Stomach (tissue), 9 donors: Measurements from ENCODE around the gene TGFB3. TPM values are rescaled to one million over a fixed set of nuclear protein-coding genes. Genes with fewer than 3 reads are reported as not detected.

Experiments
- DNase-seq, 2 donors: peaks; one replicate each; pipeline versions ENCODE4 v3.0.0 to v3.0.0-alpha.2; 2013 to 2019
- H3K27ac ChIP-seq, 5 donors: fragments of 200-600 bp in 4 of 5; sonication (generic) in 4 of 5; one replicate each; pipeline ENCODE4 v1.5.1; 2013 to 2019; ENCODE audit warnings: mild to moderate bottlenecking in 1 of 5, moderate library complexity in 1 of 5
- H3K27me3 ChIP-seq, 3 donors: fragments of 200-600 bp; sonication (generic); one replicate each; pipeline ENCODE4 v1.5.1; 2017 to 2019; ENCODE audit warnings: mixed run types in 1 of 3
- H3K36me3 ChIP-seq, 4 donors: fragments of 200-600 bp; sonication (generic); 1 replicate in 3 of 4; 2 replicates in 1 of 4; pipeline ENCODE4 v1.5.1; 2016 to 2019
- H3K4me1 ChIP-seq, 4 donors: fragments of 200-600 bp; sonication (generic); one replicate each; pipeline ENCODE4 v1.5.1; 2016 to 2019
- H3K4me3 ChIP-seq, 4 donors: fragments of 200-600 bp; sonication (generic) in 3 of 4; one replicate each; pipeline ENCODE4 v1.5.1; 2016 to 2019; ENCODE audit warnings: mild to moderate bottlenecking in 1 of 4
- H3K9me3 ChIP-seq, 4 donors: fragments of 200-600 bp; sonication (generic); one replicate each; pipeline ENCODE4 v1.5.1; 2016 to 2019
- EP300 ChIP-seq: sonication (generic); formaldehyde crosslinking; IDR thresholded peaks from one replicate; pipeline ENCODE4 v1.6.1; 2017; ENCODE audit warnings: antibody characterized with exemption
- POLR2A ChIP-seq, 4 donors: fragments of 450-650 bp; IDR thresholded peaks; one replicate each; pipeline ENCODE4 v1.6.1; 2016; ENCODE audit warnings: antibody characterized with exemption in 4 of 4, control low read depth in 2 of 4, mild to moderate bottlenecking in 1 of 4, moderate library complexity in 1 of 4
- POLR2AphosphoS5 ChIP-seq, 3 donors: sonication (generic); formaldehyde crosslinking; IDR thresholded peaks; one replicate each; pipeline ENCODE4 v1.6.1; 2016; ENCODE audit warnings: antibody characterized with exemption in 3 of 3
- WGBS, 5 donors: extraction: QIAGEN DNeasy Blood & Tissue Kit in 3 of 5; methylation state at CpG; one replicate each; pipeline versions ENCODE4 v1.1.5 to v1.1.7; 2013 to 2018; 5-methylcytosine and 5-hydroxymethylcytosine counted together
- intact Hi-C: fragments of 100-400 bp; cut with DNase I; formaldehyde crosslinking; loops from one replicate; pipeline ENCODE4 v1.15.1; 2023; ENCODE audit warnings: low total_unique reads
- polyA plus RNA-seq, 3 donors: library from polyadenylated mRNA; stranded (reverse); fragments of 200-250 nt; gene quantifications; one replicate each; pipeline ENCODE4 v1.2.3, GENCODE V29; 2013
- total RNA-seq, 5 donors: library from RNA; depleted of rRNA; stranded (reverse); fragments of >200 nt; gene quantifications; one replicate each; pipeline versions ENCODE4 v1.1.0 to v1.2.3, GENCODE V29; 2014 to 2016
- TF ChIP-seq, protein P1 (sequence below), 7 experiments: fragments of 450-650 bp in 4 of 7; fragments of 200-600 bp in 3 of 7; sonication (generic) in 3 of 7; IDR thresholded peaks; one replicate each; pipeline ENCODE4 v1.5.1; 2016 to 2019; ENCODE audit warnings: antibody characterized with exemption in 7 of 7, control low read depth in 2 of 7, mild to moderate bottlenecking in 1 of 7
- donor health status: healthy with polysubstance abuse.
- donor health status: Bipolar disorder and iron deficiency.
- donor health status: healthy.

TGFB3 gene
- total and polyA plus RNA-seq, 8 donors, result 2.0 to 24.6 (median 13.9) TPM; not detected in 1

DNA sequence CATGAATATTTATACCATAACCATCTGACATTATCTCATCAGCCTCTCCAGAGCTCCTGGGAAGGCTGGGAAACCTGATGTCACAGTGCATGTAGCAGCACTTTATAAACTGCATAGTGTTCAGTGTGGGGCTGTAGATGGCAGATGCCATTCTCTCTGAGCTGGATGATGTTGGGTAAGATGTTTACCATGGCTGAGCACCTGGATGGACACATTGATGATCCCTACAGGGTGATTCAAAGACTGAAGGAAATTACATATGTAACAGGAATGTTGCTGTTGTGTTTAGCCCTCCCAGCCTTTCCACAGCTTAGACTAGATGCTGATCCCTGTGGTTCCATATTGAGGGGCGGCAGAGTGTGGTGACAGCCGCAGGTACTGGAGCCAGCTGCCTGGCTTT, 41.2 kb upstream of the TGFB3 start:
- no peak for TF ChIP-seq EP300
- Histone ChIP-seq H3K27ac (no peak overlapping the region), H3K4me1 (no peaks in the 10 kb centered on the region), H3K36me3 (peaks cover 0 to 63% (median 54%) of the 10 kb centered on the region in 4 donors), H3K27me3 (no peaks in the 10 kb centered on the region), H3K9me3 (peaks cover 0 to 13% (median 6%) of the 10 kb centered on the region in 4 donors), H3K4me3 (no peak overlapping the region)
- WGBS, 5 donors, result 94 to 98% (median 97%) methylated on average over 2 of the region's 2 CpGs
- intact Hi-C loops, result no loop called here
- no peak for DNase-seq

DNA sequence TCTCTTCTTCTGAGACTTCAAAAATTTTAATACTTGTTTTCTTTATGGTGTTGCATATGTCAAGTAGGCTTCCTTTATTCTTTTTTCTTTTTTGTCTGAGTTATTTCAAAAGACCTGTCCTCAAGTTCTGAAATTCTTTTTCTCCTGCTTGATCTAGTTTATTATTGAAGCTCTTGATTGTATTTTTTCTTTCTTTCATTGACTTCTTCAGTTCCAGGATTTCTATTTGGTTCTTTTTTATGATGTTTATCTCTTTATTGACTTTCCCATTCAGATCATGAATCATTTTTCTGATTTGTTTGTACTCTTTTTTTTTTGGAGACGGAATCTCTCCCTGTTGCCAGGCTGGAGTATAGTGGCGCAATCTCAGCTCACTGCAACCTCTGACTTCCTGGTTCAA, 37.9 kb upstream of the TGFB3 start:
- WGBS, 5 donors, result 96 to 100% (median 98%) methylated on average over 2 of the region's 2 CpGs

DNA sequence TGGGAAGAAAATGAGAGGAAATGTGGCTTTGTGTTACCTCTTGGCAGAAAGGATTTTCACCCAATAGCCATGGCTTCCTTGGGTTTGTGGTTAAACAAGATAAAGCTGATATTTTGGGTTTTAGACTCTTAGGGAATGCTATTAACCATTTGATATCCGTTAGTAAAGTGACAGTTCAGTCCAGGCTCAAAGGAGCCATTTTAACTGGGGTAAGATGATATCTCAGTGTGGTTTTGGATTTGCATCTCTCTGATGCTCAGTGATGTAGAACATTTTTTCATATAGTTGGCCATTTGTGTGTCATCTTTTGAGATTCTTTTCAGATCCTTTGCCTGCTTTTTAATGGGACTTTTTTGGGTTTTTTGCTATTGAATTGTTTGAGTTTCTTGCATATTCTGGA, 33.9 kb upstream of the TGFB3 start:
- Histone ChIP-seq H3K27ac (no peak overlapping the region), H3K27me3 (no peaks in the 10 kb centered on the region), H3K4me3 (no peak overlapping the region), H3K9me3 (peaks cover 0 to 13% (median 6%) of the 10 kb centered on the region in 4 donors), H3K4me1 (peaks cover 0 to 13% (median 6%) of the 10 kb centered on the region in 4 donors), H3K36me3 (peaks cover 0 to 57% (median 44%) of the 10 kb centered on the region in 4 donors)
- no peak for TF ChIP-seq EP300
- TF ChIP-seq, protein P1, sequence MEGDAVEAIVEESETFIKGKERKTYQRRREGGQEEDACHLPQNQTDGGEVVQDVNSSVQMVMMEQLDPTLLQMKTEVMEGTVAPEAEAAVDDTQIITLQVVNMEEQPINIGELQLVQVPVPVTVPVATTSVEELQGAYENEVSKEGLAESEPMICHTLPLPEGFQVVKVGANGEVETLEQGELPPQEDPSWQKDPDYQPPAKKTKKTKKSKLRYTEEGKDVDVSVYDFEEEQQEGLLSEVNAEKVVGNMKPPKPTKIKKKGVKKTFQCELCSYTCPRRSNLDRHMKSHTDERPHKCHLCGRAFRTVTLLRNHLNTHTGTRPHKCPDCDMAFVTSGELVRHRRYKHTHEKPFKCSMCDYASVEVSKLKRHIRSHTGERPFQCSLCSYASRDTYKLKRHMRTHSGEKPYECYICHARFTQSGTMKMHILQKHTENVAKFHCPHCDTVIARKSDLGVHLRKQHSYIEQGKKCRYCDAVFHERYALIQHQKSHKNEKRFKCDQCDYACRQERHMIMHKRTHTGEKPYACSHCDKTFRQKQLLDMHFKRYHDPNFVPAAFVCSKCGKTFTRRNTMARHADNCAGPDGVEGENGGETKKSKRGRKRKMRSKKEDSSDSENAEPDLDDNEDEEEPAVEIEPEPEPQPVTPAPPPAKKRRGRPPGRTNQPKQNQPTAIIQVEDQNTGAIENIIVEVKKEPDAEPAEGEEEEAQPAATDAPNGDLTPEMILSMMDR (IDR thresholded peaks at IDR 0.05), result no peak
- no peak for TF ChIP-seq POLR2AphosphoS5 (IDR thresholded peaks at IDR 0.05)
- no peak for TF ChIP-seq POLR2A (IDR thresholded peaks at IDR 0.05)
- 45 to 96% (median 77%) methylated on average over 1 of the region's 1 CpG for WGBS, 5 donors
- intact Hi-C loops, result no loop called here
- DNase-seq, result no peak

More for the DNA sequence above, 37.9 kb upstream of the TGFB3 start:
- H3K4me1 ChIP-seq, result no peaks in the 10 kb centered on the region
- intact Hi-C loops, result no loop called here
- no peak overlapping the region for H3K27ac ChIP-seq
- peaks cover 0 to 13% (median 6%) of the 10 kb centered on the region in 4 donors for H3K9me3 ChIP-seq
- TF ChIP-seq, protein P1 (IDR thresholded peaks at IDR 0.05), result no peak
- TF ChIP-seq EP300 (no peak), POLR2A (IDR thresholded peaks at IDR 0.05) (no peak), POLR2AphosphoS5 (IDR thresholded peaks at IDR 0.05) (no peak)
- no peak overlapping the region for H3K4me3 ChIP-seq
- H3K27me3 ChIP-seq, result no peaks in the 10 kb centered on the region
- H3K36me3 ChIP-seq, result peaks cover 0 to 62% (median 54%) of the 10 kb centered on the region in 4 donors
- no peak for DNase-seq

DNA sequence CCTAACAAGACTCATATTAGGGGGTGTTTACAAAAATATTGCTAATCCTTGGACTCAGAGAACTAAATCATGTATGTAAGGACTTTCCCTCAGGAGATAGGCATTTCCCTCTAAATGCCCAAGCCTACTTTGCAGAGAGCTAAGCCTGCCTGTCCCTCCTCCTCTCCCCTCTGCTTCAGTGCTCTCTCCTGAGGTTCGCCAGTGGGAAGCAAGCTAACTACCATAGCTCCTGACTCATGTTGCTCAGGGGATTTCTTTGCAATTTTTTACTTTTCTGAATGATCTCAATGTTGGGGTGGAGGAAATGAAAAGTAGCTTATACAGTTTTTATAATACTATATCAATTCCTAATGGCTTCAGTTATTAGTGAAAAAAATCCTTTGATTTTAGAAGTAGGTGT, 33.4 kb upstream of the TGFB3 start:
- H3K4me3 ChIP-seq, result no peak overlapping the region
- no peak for TF ChIP-seq EP300
- TF ChIP-seq, protein P1 (IDR thresholded peaks at IDR 0.05), result no peak
- TF ChIP-seq POLR2A (IDR thresholded peaks at IDR 0.05), result no peak
- no peak for TF ChIP-seq POLR2AphosphoS5 (IDR thresholded peaks at IDR 0.05)
- 88 to 100% (median 94%) methylated on average over 1 of the region's 1 CpG for WGBS, 5 donors
- H3K27me3 ChIP-seq, result no peaks in the 10 kb centered on the region
- peaks cover 0 to 13% (median 6%) of the 10 kb centered on the region in 4 donors for H3K9me3 ChIP-seq
- H3K36me3 ChIP-seq, result peaks cover 0 to 55% (median 41%) of the 10 kb centered on the region in 4 donors
- no peak overlapping the region for H3K27ac ChIP-seq
- H3K4me1 ChIP-seq, result peaks cover 0 to 13% (median 6%) of the 10 kb centered on the region in 4 donors
- intact Hi-C loops, result no loop called here
- DNase-seq, result no peak

DNA sequence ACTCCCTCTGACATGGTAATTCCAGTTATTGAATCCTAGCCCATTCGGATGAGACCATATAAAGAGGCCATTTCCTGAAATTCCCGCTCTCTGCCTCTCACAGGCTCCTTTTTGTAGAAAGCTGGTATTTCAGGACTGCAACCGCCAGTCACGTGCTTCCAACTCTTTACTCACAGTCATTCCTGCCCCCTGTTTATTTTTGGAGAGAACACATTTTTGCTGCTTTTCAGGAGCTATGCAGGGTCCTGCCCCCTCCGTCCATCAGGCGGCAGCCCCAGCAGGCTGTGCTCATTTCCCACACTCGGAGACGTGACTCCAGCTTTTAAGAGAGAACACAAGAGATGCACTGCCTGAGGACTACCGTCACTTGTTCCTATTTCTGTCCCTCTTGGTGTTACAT, 30.6 kb upstream of the TGFB3 start:
- peaks cover 0 to 13% (median 6%) of the 10 kb centered on the region in 4 donors for H3K4me1 ChIP-seq
- H3K9me3 ChIP-seq, result no peaks in the 10 kb centered on the region
- TF ChIP-seq EP300 (peak; percentile 73), POLR2A (IDR thresholded peaks at IDR 0.05) (no peak), POLR2AphosphoS5 (IDR thresholded peaks at IDR 0.05) (peak; percentile 24 to 85 (median 40))
- peaks cover 0 to 66% (median 57%) of the 10 kb centered on the region in 4 donors for H3K36me3 ChIP-seq
- DNase-seq, result peak in 1 of 2 donors; percentile 69
- 67 to 90% (median 78%) methylated on average over 9 of the region's 9 CpGs for WGBS, 5 donors
- no peaks in the 10 kb centered on the region for H3K27me3 ChIP-seq
- H3K27ac ChIP-seq, result peak overlapping the region in 4 of 5 donors; percentile 57 to 81 (median 64)
- intact Hi-C loops, result no loop called here
- H3K4me3 ChIP-seq, result no peak overlapping the region
